ENCODE measurements around the gene CACNA1C. TPM values are rescaled to one million over a fixed set of nuclear protein-coding genes. Genes with fewer than 3 reads are reported as not detected.

The CACNA1C gene
- total RNA-seq, 2 donors from 2014 or later: 99.2 to 127 TPM

DNA sequence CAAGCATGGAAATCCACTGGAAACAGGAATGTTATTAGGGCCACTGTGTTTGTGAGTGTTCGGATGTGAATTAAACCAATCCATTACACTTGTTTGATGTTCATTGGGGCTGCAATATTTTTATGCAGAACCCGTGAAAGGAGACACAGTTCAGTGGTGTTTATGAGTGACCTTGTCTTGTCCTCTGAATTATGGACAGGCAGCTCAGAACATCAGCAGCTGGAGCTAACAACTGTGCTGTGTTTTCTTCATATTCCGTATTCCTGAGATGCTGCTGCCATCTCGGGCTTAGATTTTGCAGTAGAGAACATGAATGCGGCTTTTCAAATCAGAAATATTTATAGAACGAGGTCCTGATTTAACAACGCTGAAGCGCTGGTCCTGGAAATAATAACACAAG is 20.3 kb upstream of the CACNA1C start:
- DNase-seq (no peak), ATAC-seq (no peak)
- intact Hi-C loops (cut with DNase I): loop anchor here (5.0 to 10.0 kb wide), 3 partner anchors 60 to 552 kb away; no protein-coding TSS in a partner anchor

DNA sequence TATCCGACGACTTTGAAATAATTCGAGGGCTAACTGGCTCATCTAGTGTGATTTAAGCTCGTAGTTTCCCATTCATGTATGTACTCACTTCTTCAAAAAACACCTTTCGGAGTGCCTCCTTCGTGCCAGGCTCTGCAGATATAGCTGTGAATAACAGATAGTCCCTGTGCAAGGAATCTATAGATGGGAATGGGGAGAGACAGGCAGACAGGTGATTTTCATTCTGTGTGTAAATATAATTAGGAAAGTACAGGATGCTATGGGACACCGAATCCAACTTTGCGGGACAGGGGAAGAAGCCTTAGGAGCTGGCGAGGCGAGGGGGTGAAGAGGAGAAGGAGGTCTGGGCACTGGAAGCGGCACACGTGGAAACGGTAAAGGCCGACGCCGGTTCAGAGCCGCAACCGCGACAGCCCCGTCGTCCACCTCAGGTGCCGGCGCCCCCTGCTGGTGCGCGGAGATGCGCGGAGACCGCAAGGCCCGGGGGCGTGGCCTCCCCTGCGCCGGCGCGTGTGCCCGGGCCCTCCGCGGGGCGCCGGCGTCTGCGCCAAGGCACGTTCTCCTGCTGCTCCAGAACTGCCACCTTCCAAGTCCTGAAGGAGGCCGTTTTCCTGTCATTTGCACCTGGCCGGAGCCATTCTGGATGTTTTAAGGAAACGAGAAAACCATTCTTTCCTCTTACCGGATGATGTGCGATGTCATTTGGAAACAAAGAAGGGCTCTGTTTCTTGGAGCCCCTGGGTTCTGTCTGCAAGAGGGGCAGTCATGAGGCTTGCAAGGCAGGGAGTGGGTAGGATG is 18.0 kb upstream of the CACNA1C start:
- DNase-seq (peak; percentile 94), ATAC-seq (peak; percentile 94 to 95)
- intact Hi-C loops (cut with DNase I): loop anchor here (5.0 to 10.0 kb wide), 3 partner anchors 63 to 550 kb away; no protein-coding TSS in a partner anchor

DNA sequence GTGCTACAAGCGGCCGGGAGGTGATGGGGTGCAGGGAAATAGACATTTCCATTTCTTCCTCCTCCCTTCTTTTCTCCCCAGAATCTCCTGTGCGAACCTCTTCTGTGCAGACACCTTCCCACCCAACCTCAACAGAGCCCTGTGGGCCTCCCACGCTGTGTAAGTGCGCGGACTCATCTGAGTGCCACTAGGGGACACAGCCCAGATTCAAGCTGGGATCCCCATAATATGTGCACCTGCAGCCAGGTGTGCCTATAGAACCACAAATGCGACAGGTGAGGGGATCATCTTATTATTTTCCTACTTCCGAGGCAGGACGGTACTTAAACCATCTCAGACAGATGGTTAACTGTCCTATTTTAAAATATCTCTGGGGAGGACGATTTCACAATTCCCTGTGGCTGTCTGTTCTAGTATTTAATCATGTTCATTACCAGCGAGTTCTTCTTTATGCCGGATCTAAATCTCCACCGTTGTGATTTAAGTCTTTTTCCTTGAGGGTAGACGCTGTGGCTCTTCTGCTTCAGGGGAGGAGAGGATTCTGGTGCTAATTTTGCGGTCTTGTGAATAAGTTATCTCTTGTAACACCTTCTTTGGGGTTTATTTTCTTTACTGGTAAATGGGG is 17.2 kb upstream of the CACNA1C start:
- ATAC-seq: peak in 1 of 2 donors; percentile 8
- no peak for DNase-seq
- intact Hi-C loops (cut with DNase I): loop anchor here (10.0 kb wide), 2 partner anchors 241 to 549 kb away; no protein-coding TSS in a partner anchor

DNA sequence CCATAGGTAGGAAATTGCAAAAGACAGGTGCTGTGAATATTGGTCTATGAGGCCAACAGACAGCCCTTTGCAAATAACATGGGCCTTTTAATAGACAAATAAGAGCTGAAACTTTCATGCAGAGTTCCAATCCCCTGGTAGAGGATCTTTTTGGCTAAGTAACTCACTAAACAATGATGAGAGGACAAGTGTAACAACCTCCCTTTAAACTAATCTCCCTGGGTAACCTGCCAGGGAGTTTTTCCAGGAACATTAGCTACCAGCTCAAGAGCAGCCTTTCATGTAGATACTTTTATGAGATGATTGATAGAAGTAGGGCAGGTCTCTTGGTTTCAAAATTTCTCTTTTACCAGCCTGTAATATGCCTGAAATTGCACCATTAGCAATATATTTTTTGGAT is 13.8 kb upstream of the CACNA1C start:
- intact Hi-C loops (cut with DNase I): loop anchor here (10.0 kb wide), 2 partner anchors 244 to 546 kb away; no protein-coding TSS in a partner anchor
- DNase-seq (no peak), ATAC-seq (peak; percentile 35)

DNA sequence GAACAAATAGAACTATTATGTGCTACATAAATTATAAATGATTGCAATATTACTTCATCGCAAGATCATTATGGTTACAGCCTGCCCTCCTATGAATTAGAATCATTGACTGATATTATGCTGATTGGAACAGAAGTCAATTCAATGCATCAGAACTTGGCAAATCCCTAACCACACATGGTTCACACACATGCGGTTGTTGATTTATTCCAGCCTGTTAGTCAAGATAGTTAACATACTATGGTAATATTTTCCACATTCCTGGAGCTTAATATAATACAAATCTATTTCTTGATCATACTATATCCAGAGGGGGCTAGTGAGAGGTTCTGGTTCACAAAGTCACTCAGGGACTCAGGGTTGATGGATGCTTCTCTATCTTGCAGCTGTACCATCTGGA is 9.7 kb upstream of the CACNA1C start:
- ATAC-seq (no peak), DNase-seq (no peak)
- intact Hi-C loops (cut with DNase I): no loop called here

DNA sequence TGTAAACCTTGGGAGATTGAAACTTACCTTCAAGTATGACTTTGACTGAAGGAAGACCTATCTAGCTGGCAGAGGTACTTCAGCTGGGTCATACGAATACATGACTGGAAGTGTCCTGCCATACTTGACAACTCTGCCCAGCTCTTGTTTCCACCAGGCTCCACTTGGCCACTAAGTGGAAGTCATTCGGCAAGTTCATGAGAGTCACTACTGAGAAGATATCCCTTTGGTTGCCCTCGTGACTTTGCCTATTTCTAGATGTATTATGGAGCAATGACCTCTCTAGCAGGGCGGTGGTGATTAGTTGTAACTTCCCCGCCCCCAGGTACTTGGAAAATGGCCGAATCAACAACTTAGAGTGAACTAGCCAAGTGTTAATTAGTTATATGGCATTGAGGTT is 8.6 kb upstream of the CACNA1C start:
- no peak for ATAC-seq
- intact Hi-C loops (cut with DNase I): no loop called here
- no peak for DNase-seq

DNA sequence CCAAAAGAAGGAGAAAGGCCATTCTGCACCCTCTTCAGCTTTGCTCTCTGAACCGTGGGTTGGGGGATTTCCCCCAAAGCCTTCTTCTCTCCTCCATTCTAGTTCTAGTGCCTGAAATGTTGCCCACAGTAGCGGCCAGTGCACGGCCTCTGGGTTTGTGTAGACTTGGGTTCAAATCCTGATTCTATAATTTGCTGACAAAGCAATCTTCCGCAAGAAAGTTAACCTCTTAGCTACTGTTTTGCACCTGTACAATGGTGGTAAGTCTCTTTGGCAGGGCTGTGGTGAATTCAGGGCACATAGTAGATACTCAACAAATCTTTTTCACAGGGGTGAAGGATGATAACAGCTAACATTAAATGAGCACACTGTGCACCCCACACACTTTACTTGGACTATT is 5.8 kb upstream of the CACNA1C start:
- intact Hi-C loops (cut with DNase I): no loop called here
- no peak for ATAC-seq
- no peak for DNase-seq

DNA sequence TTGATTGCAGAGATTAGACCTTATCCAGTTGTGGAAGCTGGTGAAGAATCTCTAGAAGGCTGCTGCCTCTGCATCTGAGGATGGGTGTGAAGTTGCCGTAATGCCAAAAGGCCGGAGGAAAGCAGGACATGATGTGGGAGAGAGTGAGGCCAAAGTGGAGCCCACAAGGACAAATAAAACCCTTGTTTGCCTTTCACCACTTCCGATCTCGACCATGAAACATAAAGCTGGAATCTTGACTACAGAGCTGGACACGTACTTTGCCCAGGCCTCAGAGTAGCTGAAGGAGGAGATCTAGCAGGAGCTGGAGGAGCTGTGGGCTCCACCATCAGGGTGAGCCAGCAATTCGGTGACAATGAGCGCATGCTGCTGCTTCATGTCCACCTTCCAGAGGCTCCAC is 5.0 kb upstream of the CACNA1C start:
- no peak for DNase-seq
- intact Hi-C loops (cut with DNase I): no loop called here
- ATAC-seq: no peak

DNA sequence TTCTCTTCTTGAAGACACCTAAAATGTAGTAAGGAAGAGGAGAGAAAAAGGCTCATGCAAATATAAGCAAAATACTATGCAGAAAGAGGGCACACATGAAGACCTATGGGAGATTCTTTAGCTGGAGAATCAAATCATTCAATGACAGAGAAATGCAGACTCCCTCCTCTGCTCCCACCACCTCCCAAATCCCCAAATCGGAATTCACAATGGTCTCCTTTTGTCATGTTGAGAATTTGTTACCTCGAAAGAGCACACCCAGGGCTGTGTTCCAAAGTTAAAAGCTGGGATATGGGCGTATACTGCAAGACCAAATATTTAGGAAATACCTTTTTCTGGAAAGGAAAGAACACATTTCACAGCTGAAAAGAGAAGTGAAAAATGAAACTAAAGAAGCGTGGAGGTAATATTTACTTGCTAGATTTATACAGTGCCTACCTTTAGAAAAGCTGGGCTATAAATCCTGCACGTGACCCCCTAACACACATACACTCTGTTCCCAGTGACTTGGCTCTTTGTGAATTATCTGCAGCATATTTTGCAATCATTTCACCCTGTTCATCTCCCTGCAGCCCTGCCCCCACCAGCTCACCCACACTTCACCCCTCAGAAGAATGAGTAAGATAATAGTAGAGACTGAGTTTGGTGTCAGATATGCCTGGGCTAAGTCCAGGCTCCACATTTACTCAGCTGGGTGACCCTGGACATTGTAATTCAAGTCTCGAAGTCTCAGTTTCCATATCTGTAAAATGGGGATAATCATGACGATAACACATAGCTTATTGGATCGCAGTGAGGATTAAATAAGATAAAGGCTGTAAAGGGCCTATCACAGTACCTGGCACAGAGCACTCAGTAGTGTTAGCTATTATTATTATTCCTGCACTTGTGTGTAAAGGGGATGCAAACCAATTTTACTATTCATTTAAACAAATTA is 2.9 kb upstream of the CACNA1C start:
- no peak for DNase-seq
- intact Hi-C loops (cut with DNase I): loop anchor here (10.0 kb wide), 3 partner anchors 115 to 235 kb away; no protein-coding TSS in a partner anchor
- ATAC-seq: no peak

DNA sequence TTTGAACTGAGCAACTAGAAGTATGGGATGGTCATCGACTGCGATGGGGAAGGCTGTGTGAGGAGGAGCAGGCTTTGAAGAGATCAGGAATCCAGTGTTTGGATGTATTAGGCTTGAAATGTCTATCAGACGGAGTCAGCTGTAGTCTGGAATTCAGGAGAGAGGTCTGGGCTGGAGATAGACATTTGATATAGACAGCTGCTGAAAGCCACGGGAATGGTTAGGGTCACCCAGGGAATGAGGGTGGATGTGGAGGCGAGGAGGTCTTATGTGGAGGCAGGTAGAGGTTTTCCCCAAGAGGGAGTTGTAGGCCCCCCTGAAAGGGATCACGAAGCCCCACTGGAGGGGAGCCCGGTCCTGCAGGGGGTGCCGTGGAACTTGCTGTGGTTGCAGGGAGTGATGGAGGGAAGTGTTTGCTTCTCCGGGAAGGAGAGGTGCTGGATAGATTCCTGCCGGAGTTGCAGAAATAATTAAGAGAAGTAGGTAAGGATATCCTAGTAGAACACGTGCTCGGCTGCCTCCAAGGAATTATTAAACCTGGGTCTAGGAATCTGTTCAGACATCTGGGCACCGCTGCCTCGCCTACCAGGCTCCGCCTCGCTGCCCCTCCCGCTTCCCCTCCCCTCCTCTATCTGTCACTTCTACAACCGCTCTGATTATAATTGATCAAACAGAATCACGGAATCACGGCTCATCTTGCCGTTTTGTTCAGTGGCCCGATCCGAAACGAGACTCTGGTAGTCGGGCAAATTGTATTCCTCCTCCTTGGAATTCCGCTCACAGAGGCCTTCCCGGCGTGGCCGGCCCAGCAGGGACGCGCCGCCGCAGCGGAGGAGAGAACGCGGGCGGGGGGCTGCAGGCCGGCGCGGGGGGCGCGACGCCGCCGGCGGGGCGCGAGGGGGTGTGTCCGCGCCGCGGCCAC is 826 bp upstream of the CACNA1C start:
- ATAC-seq: no peak
- no peak for DNase-seq
- intact Hi-C loops (cut with DNase I): loop anchor here (10.0 kb wide), 3 partner anchors 113 to 233 kb away; no protein-coding TSS in a partner anchor

DNA sequence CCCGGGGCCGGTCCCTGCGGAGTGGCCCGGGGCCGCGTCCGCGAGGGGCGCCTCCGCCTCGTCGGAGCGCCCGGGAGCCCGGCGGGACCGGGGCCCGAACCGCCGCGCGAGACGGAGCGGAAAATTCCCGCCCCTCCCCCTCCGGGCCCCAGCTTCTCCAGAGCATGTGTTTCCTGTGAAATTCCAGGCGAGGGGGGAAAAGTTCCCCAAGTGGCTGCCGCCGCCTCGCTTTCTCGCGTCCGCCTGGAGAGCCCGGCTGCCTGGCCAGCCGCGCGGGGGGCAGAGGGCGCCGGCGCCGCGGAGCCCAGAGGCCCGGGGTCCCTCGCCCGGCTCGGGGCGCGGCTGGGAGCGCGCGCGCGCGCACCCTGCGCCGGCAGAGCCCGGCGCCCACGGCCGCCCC is 904 bp downstream of the CACNA1C start:
- DNase-seq (no peak), ATAC-seq (peak; percentile 2 to 31)
- intact Hi-C loops (cut with DNase I): loop anchor here (10.0 kb wide), 3 partner anchors 111 to 231 kb away; no protein-coding TSS in a partner anchor

DNA sequence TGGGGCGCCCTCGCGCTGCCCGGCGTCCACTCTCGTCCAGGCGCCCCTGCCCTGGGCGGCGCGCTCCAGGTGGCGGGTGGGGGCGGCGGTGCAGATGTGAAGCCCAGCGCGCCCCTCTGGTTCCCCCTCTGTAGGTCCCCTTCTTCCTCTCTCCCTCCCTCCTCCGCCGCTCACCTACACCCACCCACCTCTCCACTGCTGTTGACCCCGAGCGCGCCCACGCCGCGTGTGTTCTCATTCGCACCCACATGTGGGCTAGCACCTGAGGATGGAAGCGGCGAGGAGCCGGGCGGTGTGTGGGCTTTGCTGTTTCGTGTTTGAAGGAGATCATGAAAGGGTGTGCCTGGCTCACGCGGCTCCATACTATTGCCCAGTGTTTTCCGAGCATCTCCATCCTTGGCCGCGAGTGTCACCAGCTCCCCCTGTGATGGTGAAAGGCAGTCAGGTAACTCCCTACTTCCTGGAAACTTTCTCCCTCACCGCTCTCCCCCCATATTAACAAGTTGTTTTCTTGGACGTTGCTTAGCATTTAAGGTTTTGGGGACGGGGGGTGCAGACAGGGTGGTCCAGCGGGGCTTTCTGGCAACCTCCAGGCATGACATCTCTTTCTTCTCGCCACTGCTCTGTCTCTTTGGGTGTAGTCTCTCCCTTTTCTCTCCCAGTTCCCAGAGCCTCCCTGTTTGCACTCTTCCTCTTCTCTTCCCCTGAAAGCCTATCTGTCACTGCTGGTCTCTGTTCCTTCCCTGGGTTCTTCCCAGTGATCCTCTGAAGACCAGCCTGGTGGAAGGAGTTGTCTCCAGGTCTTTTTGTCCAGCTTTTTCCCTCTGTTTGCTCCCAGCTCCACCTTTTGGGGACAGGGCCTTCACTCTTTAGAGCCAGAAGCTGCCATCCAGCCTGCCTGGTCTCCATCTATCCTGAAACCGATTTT is 1.6 kb downstream of the CACNA1C start:
- intact Hi-C loops (cut with DNase I): loop anchor here (10.0 kb wide), 3 partner anchors 110 to 230 kb away; no protein-coding TSS in a partner anchor
- peak in 1 of 2 donors; percentile 4 for ATAC-seq
- DNase-seq: no peak

DNA sequence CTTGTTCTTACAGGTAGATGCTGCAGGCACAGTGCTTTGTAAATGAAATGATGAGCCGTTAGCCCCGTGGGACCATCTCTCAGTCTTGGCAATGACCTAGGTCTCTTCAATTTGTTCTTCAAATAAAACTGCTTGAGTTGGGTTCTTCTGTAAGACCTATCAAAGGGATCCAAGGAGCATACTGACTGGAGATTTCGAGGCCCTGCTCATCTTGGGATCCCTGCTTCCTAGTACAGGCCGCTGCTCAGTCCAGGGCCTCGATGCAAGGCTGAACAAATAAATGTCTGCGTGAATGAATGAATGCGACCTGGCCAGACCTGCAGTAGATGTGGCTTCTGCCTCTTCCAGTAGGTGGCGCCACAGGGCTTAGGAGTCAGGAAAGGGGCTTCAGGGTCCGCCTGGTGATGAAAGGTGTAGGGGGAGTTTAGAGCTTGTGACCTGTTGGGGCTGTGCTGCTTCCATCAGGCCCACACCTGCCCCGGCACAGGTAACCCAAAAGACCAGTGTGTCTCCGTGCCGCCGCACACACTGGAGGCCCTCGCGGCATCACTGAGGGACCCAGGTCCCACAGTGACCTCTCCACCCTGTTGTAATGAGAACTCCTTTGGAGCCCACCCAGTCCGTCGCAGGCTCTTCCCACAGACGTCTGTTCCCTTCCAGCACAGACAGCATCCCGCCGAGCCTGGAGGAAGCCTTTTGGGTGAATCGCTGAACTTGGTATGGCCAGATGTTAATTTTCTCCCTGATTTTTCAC is 4.4 kb downstream of the CACNA1C start:
- DNase-seq (peak; percentile 74), ATAC-seq (peak in 1 of 2 donors; percentile 36)
- intact Hi-C loops (cut with DNase I): loop anchor here (10.0 kb wide), 3 partner anchors 108 to 228 kb away; no protein-coding TSS in a partner anchor

DNA sequence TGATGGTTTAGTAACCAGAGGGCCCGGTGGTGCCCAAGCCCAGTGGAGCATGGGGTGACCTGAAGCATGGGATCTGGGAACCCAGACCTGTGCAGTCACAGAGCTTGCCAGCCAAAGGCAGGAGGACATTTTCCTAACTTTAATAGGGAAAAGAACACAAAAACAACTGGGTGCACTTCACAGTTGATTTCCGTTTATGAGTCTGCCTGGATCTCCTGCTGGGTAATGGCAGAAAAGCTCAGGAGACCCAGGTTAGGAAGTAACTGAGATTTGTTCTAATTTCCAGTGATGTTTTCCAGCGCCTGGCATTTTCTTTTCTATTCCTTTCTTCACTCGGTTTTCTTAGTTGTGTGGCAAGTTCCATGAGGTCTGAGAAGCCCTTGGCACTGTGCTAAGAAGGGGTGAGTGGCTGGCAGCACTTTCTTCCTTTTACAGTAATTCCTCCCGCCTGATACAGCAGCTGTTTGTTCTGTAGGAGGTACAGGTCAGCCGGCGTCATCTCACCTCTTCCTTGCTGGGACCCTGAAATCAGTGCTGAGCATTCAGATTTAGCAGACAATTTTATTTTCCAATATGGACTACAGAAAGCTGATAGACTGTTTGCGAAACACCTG is 5.1 kb downstream of the CACNA1C start:
- intact Hi-C loops (cut with DNase I): loop anchor here (10.0 kb wide), 3 partner anchors 107 to 227 kb away; no protein-coding TSS in a partner anchor
- ATAC-seq (no peak), DNase-seq (no peak)

DNA sequence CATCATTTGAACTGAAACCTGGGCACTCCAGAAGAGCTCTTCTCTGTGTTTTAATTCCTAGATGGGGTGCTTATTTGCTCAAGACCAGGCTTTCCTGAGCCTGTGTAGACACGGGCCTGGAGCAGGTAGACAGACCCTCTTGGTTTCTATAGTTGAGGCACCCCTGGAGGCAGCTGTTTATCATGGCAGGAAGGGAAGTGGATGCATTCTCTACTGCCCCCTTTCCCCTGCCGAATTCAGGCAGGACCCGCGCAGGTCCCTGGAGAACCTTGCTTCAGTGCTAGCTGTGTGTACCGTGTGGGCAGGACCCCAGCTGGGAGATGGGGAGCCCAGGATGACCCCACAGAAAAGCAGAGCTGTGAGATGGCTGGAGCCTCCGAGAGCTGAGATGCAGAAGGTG is 6.0 kb downstream of the CACNA1C start:
- DNase-seq: no peak
- intact Hi-C loops (cut with DNase I): loop anchor here (10.0 kb wide), 3 partner anchors 106 to 226 kb away; no protein-coding TSS in a partner anchor
- ATAC-seq: no peak

DNA sequence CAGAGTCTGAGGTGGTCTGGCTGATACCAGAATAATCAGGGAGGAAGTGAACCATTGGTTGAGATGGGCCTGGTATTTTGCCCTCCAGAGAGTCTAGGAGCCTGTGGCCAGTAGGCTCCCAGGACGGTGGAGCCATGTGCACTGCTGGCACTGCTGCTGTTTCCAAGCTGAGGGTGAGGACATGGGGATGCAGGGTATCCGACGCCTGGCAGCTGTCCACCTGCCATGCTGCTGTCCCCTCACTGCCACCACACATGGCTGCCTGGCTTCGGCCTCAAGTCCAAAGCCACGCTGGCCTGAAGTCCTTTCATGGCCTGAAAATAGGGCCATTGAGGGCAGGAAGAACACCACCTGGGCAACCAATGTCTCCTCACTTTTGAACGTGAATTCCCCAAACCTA is 8.6 kb downstream of the CACNA1C start:
- intact Hi-C loops (cut with DNase I): no loop called here
- no peak for DNase-seq
- ATAC-seq: peak; percentile 38 to 39

Measured in left cardiac atrium (tissue), 4 donors.